HT-29 (cell line): ENCODE data around the gene PDCD2. TPM values are rescaled to one million over a fixed set of nuclear protein-coding genes. Genes with fewer than 3 reads are reported as not detected.
"Not testable (repeated sequence)": the region's sequence is repeated elsewhere in the genome, so short reads cannot be mapped to it uniquely, and the experiment has no call there.

Source experiments
- DNase-seq: peaks from one replicate; pipeline ENCODE4 v3.0.0-alpha.2; 2015; ENCODE audit warnings: low spot score
- total RNA-seq: library from RNA; depleted of rRNA; stranded (reverse); fragments of >200 nt; shearing (Covaris generic); gene quantifications from 2 replicates; pipeline ENCODE4 v1.2.3, GENCODE V29; 2014; rRNA removed

PDCD2 gene
- total RNA-seq, 1 experiment from 2014 or later, result 117 TPM

DNA sequence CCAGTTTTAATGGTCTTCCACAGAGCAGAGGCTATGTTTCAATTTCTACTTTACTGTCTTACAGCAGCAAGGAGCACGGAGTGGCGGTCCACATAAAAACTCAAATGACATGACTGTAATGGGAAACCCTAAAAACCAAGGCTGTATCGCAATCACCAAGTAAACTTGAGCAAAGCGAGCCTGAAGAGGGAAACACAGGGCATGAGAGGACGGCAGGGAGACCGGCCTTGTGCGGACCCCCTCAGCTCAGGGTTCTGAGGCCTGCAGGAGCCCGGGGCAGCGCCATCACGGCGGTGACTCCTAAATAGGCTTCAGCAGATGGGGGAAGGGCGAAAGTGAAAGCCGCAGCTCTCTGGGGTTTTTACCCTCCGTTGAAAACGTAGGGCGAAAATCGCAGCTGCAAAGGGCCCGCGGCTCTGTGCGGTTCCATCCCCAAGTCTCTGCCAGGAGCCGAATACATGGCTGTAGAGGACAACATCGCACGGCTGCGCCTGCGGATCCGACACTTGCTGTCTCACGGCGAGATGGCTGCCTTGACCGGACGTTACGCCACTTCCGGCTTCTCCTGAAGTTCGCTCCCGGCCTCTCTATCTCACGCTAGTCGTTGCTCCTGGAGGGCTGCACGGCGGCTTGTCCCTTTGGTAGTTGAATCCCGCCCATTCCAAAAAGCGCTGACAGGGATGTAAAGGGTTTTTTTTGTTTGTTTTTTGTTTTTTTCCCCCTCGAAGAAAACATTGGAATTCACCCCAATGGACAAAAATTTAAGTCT, 31.5 kb downstream of the PDCD2 start, which contains the start of gene PSMB1:
Gene PSMB1 (minus strand): TSS at position 543 of the 769 bp plus-strand sequence. CDS start 65 bp downstream, at position 478.
- peak; percentile 92 for DNase-seq

DNA sequence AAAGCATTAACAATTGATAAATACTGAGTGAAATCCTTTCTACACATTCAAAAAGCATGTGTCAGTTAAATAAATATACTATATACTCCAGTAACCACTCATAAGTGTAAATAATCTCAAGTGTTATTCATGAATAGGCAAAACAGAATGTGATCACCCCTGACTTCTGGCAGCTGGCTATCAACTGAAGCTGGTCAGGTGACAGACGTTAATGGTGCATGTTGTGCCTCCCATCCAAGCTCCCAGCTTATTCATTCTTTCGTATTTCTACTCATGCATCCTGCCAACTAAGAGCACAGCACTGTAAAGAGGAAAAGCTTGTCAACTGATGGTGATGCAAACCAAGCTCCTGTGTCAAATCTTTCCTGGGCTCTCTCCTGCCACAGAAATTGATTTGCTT, 39.0 kb downstream of the PDCD2 start:
- no peak for DNase-seq

DNA sequence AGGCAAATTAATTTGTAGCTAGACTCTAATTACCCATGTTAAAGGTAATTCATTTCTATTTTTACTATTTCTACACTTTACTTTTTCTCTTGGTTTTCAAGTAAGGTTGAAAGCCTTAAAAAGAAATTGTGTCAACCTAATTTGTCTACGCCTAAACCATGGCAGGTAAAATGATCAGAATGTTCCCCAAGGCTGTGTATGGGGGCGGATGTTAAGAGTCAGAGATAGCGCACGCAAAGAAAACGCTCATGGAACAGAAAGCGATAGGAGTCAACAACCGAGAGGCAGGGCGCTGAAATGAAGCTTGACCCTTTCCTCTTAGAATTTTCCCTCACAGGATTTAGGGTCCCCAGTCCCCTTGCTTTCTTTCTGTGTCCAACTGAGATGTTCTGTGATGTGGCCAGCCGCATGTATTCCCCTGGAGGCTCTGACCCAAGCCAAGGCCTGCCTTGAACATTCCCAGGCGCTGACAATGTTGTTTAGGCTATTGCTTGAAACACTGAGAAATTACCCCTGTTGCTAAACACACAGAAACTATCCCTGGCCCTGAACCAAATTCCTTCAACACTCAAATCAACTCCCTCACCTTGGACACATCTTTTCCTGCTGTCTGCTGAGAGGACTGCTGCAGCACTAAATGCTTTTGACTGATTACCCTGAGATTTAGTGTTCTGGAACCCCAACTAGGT, 42.3 kb downstream of the PDCD2 start:
- no peak for DNase-seq

DNA sequence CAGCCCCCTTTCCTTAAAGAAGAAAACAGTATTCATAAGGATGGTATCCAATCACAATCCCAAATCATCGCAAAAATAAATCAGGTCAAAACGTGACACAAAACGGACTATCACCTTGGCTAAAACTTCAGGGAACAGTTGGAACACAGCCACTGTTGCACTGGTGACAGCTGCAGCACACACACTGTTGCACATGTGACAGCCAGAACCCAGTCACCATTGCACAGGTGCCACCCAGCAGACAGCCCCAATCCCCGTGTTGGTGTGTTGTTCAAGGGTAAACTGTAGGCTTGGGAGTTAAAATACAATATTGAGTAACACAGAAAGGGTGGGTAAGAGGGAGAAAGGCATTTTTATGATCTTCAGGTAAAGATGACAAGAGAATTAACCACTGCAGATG, 47.1 kb downstream of the PDCD2 start:
- DNase-seq, result no peak

DNA sequence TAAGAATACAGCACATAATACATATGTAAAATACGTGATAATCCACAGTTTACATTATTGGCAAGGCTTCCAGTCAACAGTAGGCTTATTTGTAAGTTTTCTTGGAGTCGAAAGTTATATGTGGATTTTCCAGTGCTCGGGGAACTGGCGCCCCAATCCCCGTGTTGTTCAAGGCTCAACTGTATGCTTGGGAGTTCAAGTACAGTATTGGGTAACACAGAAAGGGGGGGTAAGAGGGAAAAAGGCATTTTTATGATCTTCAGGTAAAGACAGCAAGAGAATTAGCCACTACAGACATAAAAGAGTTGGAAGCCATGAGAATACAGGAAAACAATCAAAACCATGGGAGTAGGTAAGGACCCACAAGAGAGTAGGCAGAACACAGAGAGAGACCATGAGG, 47.8 kb downstream of the PDCD2 start:
- no peak for DNase-seq

DNA sequence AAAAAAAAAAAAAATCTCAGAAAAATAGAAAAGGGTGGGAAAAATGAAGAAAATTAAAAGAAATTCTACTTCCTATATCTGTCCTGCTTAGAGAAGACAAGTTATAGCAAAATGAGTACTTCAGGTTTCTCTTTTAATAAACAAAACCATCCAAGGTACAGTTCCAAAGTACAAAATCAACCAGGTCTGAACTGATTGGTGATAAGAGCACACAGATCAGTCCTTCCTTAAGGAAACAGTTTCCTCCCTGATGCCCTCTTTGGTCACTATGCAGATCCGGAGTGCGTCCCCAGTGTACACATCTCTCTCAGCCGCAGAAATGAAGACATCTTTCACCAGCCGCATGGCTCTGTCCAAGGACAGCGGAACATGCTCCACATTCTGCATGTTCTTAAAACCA, 49.4 kb downstream of the PDCD2 start:
- no peak for DNase-seq

DNA sequence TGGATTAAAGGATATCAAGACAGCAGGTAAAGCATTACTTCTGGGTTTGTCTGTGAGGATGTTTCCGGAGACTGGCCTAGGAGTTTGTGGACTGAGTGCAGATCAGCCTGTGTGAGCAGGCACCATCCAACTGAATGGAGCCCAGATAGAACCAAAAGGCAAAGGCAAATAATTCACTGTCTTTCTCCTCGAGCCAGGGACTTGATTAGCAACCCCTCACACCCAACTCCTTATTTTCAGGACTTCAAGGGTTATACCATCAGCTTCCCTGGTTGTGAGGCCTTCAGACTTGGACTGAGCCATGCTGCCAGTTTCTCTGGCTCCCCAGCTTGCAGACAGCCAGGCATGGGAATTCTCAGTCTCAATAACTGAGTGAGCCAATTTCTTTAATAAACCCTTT, 50.6 kb downstream of the PDCD2 start:
- no peak for DNase-seq

DNA sequence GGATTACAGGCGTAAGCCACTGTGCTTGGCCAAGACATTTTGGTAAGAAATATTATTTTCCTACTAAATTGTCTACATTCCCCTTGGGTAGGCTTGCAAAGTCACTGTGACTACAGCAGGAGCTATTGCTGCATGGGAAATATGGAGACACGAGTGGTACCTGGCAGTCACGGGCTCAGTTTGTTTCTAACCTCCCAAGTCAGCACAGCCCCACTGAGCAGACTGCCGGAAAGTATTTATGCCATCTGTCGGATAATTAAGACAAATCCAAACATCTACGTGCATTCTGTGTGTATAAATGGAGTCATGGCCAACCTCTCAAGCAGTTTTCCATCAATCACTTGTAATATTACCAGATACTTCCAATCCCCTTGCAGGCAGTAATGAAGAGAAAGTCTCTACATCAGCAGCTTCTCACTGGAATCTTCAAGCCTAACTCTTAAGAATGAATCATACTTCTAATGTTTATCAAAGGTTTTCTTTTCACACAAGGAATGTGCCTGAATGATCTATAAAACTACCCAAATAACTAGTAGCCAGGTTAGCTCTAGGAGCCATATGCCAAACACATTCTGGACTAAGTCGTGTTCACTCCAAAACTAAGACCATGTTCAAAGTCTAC, 51.5 kb downstream of the PDCD2 start:
- DNase-seq, result no peak

DNA sequence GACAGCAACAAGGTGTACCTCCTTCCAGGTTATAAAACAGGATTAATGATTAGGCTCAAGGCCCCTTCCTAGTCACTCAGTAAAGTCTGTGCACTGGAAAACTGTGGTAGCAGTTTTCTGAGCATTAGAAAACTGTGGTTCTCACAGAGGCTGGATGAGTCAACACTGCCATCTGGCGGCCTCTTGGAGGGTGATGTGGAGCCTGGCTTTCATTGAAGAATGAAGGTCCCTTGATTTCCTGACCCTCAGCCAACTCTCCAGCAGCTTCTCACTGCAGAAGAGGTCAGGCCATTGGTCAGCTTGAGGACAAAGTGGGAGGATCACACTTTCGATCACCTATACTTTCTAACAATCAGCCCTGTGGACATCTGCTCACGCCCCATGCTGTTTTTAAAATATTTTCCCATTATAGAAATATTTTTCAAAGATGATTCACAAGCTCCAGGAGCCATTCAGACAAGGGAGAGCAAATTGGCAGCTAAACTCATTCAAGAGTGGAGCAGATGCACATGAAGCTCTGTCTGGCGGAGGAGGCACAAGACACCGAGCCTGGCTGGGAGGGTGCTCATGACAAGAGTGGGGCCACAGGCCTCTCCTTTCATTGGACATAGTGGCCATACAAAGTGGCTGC, 54.5 kb downstream of the PDCD2 start:
- peak; percentile 88 for DNase-seq

DNA sequence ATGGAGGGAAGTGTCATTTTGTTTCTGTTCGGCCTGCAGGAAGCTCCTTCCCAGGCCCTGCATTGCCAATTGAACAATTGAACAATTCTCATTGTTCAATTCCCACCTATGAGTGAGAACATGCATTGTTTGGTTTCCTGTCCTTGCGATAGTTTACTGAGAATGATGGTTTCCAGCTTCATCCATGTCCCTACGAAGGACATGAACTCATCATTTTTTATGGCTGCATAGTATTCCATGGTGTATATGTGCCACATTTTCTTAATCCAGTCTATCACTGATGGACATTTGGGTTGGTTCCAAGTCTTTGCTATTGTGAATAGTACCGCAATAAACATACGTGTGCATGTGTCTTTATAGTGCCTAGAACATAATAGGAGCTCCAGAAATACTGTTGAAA, 56.4 kb downstream of the PDCD2 start:
- not testable (repeated sequence) for DNase-seq

DNA sequence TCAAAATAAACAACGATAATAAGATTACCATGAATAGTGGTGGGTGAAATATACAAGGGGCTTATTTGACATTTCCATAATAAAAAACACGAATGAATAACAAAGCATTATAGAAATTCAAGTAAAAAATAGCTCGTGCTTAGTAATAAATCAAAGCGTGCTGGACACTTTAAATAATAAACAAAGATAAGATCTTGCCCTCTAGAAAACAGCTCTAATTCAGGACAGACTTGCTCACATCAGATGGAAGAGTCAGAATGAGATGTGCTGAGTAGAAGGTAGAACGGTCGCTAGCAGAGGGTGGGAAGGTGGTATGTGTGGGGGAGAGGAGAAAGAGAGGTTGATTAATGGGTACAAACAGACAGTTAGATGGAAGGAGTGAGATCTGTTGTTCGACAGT, 58.6 kb downstream of the PDCD2 start:
- no peak for DNase-seq

Other genes with a start within 250 kb of the PDCD2 start
- 358 and 431 TPM in 2 replicates for gene PSMB1, start 31.3 kb downstream of the PDCD2 start, total RNA-seq
- gene TBP, start 30.3 kb downstream of the PDCD2 start, total RNA-seq, result 19.6 and 32.1 TPM in 2 replicates